Right renal cortex interstitium (tissue), 3 donors: ENCODE results near the gene DNAJC7. TPM values are rescaled to one million over a fixed set of nuclear protein-coding genes. Genes with fewer than 3 reads are reported as not detected.

Experiments
- DNase-seq, 3 donors: peaks; one replicate each; pipeline ENCODE4 v3.0.0-alpha.2; 2013; ENCODE audit warnings: low read depth in 3 of 3, low spot score in 2 of 3
- polyA plus RNA-seq, 3 donors: library from polyadenylated mRNA; unstranded; fragments of 120-200 nt; gene quantifications; one replicate each; pipeline ENCODE4 v1.2.1, GENCODE V29; 2013; ENCODE audit not compliant: insufficient read length in 3 of 3

Gene DNAJC7, protein sequence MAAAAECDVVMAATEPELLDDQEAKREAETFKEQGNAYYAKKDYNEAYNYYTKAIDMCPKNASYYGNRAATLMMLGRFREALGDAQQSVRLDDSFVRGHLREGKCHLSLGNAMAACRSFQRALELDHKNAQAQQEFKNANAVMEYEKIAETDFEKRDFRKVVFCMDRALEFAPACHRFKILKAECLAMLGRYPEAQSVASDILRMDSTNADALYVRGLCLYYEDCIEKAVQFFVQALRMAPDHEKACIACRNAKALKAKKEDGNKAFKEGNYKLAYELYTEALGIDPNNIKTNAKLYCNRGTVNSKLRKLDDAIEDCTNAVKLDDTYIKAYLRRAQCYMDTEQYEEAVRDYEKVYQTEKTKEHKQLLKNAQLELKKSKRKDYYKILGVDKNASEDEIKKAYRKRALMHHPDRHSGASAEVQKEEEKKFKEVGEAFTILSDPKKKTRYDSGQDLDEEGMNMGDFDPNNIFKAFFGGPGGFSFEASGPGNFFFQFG
- 100 to 1,000 TPM; 150 to 173 (median 163) TPM for polyA plus RNA-seq

DNA sequence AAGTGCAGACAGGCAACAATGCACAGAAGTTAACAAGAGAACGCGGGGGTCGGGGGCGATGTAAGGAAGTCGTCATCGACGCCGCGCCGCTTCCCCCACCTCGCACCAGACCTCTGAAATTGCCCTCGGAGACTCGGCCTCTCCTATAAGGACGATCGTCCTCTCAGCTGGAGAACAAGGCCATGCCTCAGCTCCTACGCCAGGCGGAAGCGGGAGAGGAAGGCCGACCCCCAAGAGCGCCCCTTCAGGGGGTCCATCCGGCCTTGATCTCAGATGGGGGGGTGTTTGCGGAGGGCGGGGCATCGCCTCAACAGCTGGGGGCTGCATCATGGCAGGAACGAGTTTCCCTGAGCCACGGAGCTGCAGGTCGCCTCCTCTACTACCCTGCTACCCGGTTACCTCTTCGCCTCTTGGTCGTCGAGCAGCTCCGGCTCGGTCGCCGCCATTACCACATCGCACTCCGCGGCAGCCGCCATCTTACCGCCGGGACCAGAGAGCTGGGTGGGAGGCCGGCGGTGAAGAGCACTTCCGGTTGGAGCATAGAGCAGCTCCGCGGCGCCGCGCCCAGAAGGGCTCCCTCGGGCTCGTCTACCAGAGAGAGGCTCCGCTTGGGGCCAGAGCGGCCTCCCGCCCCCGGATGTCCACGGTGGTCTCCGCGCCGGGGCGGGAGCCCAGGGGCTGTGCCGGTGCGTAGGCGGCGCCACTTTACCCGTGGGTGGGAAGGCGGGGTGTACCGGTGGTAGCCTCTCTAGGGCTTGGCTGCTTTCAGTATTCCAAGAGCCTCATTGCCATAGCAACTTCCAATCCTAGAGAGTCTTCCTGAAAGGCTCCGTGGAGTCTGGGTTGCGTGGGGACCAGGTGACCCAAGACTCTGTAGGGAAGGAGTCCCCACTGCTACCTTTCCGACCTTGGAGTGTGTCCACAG is at the start of gene DNAJC7:
TSS of gene DNAJC7 (minus strand) at position 499 of the 925 bp plus-strand sequence. CDS start at position 476, 23 bp downstream.
- DNase-seq = peak; percentile 78 to 87 (median 85)

- no peak for DNase-seq
Observed at GRCh38 chr17:42065201-42065600, 48.0 kb upstream of the DNAJC7 start.

DNA sequence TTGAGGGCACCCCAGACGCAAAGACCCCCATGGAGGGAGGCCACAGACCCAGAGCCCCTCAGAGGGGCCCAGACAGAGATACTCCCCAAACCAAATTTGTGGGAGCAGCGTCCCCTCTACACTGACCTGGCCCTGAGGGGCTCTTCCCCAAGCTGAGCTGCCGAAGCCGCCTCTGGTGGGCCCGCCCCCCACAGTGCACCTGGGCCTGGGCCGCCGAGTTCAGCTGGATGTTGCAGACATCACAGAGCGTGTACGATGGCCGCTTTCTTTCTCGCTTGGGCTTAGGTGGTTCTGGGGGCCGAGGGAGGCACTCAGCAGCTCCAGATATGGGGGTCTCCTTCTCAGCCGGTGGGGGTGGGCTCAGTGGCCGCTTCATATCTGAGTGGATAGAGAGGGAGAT is 45.4 kb upstream of the DNAJC7 start:
- no peak for DNase-seq

DNA sequence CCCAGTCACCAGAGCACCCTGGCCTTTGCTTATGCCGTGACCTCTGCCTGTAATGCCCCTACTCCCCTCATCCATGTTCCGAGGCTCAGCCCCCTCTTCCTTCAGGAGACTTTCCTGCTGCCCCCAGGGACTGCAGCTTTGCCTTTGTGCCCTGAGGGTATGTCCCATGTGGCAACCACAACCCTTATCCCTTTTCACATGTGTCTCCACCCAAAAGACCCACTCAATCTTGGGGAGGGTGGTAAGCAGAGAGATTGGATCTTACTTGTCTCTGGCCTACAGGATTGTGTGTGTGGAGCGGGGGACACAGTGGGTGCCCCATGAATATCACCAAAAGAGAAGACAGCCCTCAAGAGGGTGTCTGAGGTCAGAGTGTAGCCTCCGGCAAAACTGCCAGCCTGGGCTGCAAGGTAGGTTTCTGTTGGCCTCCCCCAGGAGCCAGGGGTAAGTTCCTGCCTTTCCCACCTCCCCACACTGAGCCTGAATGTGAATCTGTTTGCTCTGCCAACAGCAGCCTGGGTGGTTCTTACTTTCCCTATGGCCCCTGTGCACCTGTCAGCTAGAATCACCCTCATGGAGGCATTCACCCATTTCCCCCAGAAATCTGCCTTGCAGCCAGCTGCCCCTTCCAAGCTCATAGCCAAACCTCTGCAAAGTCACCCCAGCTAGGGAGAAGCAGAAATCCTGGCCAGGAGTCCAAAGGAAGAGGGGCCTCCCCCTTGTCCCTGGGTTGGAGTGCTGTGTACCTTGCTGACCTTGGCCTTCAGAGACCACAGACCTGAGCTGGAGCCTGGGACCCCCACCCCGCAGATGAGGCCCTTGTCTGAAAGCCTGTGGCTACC is 44.6 kb upstream of the DNAJC7 start:
- DNase-seq = no peak

- DNase-seq = no peak
Observed at GRCh38 chr17:42060231-42060630, 43.0 kb upstream of the DNAJC7 start.

DNA sequence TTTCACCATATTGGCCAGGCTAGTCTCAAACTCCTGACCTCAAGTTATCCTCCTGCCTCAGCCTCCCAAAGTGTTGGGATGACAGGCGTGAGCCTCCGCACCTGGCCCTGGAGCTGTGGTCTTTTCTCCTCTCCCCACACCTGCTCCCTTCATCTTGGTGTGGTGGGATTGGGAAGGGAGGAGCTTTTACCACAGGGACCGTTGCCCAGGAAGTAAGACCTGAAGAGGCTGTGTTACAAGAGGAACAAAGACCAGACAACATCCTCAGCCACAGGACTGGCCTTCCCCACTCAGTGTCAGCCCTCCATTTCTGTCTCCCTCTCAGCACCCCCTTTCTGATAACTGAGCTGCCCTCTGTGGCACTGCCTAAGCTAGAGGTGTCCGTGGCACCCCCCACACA is 42.6 kb upstream of the DNAJC7 start:
- DNase-seq = no peak

- DNase-seq = no peak
Observed at GRCh38 chr17:42058063-42058462, 40.8 kb upstream of the DNAJC7 start.

DNA sequence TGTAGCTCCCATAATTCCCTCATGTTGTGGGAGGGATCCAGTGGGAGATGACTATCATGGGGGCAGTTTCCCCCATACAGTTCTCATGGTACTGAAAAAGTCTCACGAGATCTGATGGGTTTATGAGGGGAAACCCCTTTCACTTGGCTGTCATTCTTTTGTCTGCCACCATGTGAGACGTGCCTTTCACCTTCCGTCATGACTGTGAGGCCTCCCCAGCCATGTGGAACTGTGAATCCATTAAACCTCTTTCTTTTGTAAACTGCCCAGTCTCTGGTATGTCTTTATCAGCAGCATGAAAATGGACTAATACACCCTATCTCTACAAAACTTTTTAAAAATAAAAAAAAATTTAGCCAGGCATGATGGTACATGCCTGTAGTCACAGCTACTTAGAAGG is 39.4 kb upstream of the DNAJC7 start:
- no peak for DNase-seq

DNA sequence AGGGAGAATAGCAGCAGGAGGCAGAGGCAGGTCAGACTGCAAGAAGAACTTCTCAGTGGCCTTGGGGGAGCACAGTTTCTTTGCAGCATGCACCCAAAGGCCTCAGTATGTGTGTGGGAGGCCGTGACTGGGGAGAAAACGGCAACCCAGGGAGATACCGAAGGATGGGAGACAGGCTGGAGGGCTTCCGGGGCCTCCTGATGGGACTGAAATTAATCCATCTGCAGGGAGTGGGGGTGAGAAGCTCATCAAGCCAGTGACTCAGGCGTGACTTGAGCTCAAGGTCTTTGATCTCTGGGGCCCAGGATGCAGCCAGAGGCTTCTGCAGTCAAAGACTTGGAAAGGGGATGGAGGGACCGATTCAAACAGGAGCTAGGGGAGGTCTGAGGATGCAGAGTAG is 38.3 kb upstream of the DNAJC7 start:
- DNase-seq = peak in 1 of 3 donors; percentile 51

GRCh38 chr17:42055027-42055426 is 37.8 kb upstream of the DNAJC7 start:
- no peak for DNase-seq

- no peak for DNase-seq
Observed at GRCh38 chr17:42053731-42054500, 36.7 kb upstream of the DNAJC7 start.

GRCh38 chr17:42052346-42052877 is 35.2 kb upstream of the DNAJC7 start:
- no peak for DNase-seq

DNA sequence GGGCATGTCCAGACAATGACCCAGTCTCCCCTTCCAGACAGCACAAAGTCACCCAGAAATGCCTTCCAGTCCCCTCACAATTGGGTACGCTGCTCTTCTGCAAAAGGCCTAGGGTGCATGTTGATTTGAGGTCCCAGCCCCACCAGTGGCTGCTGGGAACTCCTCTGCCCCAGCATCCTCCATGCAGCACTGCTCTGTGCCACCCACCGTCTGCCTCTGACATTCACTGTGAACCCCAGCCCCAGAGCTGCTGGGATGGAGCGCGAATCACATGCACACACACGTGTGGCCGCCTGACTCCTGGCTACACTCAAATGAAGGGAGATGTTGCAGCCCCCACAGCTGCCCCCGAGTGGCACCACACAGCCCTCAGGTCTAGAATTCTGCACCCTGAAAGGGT is 34.4 kb upstream of the DNAJC7 start:
- no peak for DNase-seq

DNA sequence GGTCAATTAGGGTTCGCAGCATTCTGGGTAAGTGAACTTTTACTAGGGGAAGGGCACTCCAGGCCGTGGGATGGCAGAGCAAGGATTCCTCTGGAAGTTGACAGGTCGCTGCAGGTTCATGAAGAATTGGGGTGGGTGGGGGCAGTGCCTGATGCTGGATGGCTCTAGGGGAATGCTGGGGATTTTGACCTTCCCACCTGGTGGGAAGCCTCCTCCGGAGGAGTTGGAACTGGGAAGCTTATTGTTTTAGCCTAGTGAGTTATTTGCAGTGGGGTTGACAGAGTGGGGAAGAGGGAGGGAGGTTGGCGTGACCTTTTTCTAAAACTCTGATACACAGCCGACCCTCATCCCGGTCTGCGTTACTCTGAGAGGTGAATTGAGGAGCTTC is 33.8 kb upstream of the DNAJC7 start:
- no peak for DNase-seq

DNA sequence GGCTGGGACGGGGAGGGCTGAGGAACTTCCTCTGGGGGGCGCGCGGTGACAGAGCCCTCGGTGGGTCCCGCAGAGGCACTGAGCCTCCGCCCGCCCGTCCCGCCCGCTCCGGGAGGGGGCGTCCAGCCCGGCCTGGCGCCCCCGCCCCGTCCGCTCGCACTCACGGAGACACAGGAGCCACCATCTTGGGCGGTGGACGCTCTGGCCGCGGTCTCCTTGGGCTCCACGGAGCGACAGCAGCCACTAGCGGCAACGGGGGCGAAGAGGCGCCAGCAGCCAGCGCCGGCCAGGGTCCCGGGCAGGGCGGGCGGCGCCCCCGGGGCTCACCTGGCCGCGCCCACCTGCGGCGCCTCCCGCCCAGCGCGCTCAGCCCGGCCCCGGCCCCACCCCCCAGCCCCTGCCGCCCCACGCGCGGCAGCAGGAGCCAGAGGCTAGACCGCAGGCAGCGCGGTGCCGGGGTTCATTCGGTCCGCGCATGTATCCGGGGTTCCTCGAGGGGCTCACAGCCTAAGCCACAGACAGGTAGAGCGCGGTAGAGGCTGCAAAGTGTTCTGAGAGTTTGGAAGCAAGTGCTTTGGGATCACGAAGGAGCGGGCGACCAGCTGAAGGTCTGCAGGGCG is 33.3 kb upstream of the DNAJC7 start, which contains the start of gene C17orf113:
TSS of gene C17orf113 (minus strand) at position 209 of the 620 bp plus-strand sequence. CDS start 7,225 bp downstream, outside the sequence.
- DNase-seq = no peak

DNA sequence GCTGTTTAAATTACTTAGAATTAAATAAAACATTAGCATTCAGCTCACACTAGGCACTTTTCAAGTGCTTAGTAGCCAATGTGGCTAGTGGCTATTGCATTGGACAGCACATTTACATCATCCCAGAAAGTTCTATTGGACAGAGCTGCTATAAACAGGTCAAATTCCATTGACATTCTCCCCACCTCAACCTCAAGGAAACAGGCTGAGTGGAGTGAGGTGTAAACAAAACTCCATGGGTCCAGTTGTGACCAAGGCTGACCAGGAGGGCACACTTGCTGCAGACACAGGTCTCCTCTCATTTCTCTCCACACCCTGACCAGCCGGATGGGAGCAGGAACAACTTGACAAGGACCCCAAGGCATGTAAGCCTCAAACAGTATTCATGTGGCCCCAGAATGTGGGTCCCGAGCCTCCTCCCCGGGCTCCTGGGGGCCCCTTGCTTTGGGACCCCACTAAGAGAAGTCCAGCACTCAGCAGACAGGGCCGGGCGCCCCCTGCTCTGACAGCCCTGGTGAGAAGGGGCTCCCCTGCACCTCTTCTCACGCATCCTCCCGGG is 32.7 kb upstream of the DNAJC7 start:
- DNase-seq = no peak

GRCh38 chr17:42047343-42047742 is 30.1 kb upstream of the DNAJC7 start:
- no peak for DNase-seq

GRCh38 chr17:42045719-42046118 is 28.5 kb upstream of the DNAJC7 start:
- no peak for DNase-seq
